BJ (cell line): Measurements from ENCODE around the gene FBXO34. TPM values are rescaled to one million over a fixed set of nuclear protein-coding genes. Genes with fewer than 3 reads are reported as not detected.
A peak's percentile ranks its signal among the peaks of the same experiment; 100 is the strongest.

Source experiments
- CTCF ChIA-PET: fragments of 350-600 bp; formaldehyde crosslinking; extraction: SDS; loops from one replicate; lab custom pipeline; 2021; ENCODE audit warnings: antibody characterized with exemption, inconsistent platforms; lab: Yijun Ruan, JAX
- POLR2A ChIA-PET: fragments of 300-600 bp; sonication (Branson Sonifier 250); formaldehyde crosslinking; extraction: SDS; loops from one replicate; lab custom pipeline; 2021; ENCODE audit warnings: antibody characterized with exemption; lab: Charles Lee
- DNase-seq: peaks from one replicate; pipeline ENCODE4 v3.0.0-alpha.2; 2011; ENCODE audit warnings: low read depth
- H3K27me3 ChIP-seq: 2 replicates; pipeline ENCODE4 v1.6.0; 2011; ENCODE audit warnings: low read length; ENCODE audit not compliant: control insufficient read depth, insufficient read depth
- H3K36me3 ChIP-seq: 2 replicates; pipeline ENCODE4 v1.5.1; 2011; ENCODE audit warnings: low read length; ENCODE audit not compliant: control insufficient read depth, insufficient read depth
- H3K4me3 ChIP-seq: 2 replicates; pipeline ENCODE4 v1.5.1; 2011; ENCODE audit warnings: low read depth, mild to moderate bottlenecking, control low read depth, low read length
- CTCF ChIP-seq: IDR thresholded peaks from 2 replicates; pipeline ENCODE4 v1.5.1; 2011; ENCODE audit warnings: low read depth, mild to moderate bottlenecking, control low read depth, inconsistent platforms, low read length, moderate library complexity; ENCODE audit not compliant: insufficient read depth
- polyA plus RNA-seq: library from polyadenylated mRNA; depleted of rRNA; stranded (reverse); fragments of >200 nt; gene quantifications from 2 replicates; pipeline ENCODE4 v1.2.3, GENCODE V29; 2011; rRNA removed
- small RNA-seq: library from RNA; depleted of rRNA; stranded (forward); fragments of <200 nt; gene quantifications from one replicate; pipeline ENCODE3, GENCODE V24; 2012; ENCODE audit warnings: low replicate concordance, low read depth; ENCODE audit not compliant: insufficient read length

FBXO34 gene
- polyA plus RNA-seq, 1 experiment, result 15.0 TPM

DNA sequence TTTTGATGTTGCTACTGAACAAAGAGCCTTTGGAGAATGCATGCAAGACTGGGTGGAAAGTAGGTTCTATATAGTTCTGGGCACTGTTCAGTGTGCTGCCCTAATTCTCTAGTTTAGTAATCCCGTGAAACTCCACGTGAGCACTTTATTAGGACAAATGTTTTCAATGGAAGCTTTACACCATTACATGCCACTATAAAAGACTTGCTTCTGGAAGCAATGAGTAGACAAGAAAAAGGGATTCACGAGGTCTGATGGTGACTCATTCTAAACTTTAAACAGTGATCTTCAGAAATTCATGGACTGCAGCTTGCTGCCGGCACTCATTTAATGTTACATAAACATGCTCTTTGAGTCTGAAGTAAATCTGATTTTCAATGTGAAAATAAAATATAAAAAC is 118.1 kb downstream of the FBXO34 start:
- ChIA-PET POLR2A (no interaction called here), CTCF (interaction anchor here (0.5 to 1.5 kb wide), 3 partner anchors 9 to 17 kb away, joined by 3 to 4 read pairs (median 3); no protein-coding TSS in a partner anchor)
- Histone ChIP-seq H3K27me3 (no peaks in the 10 kb centered on the region), H3K4me3 (no peak overlapping the region), H3K36me3 (peaks cover 5% of the 10 kb centered on the region; the same call in 1 of the 2 replicates)
- peak; percentile 84 for DNase-seq
- TF ChIP-seq CTCF, result no peak

- Histone ChIP-seq H3K4me3 (no peak overlapping the region), H3K36me3 (peaks cover 4% of the 10 kb centered on the region; the same call in 1 of the 2 replicates), H3K27me3 (no peaks in the 10 kb centered on the region)
- ChIA-PET CTCF (no interaction called here), POLR2A (no interaction called here)
- TF ChIP-seq CTCF, result no peak
- peak; percentile 91 for DNase-seq
Observed at GRCh38 chr14:55398679-55399078, 127.5 kb downstream of the FBXO34 start.

- Histone ChIP-seq H3K27me3 (no peaks in the 10 kb centered on the region), H3K4me3 (no peak overlapping the region), H3K36me3 (peaks cover 4% of the 10 kb centered on the region; the same call in 1 of the 2 replicates)
- TF ChIP-seq CTCF, result no peak
- CTCF ChIA-PET, result no interaction called here
- POLR2A ChIA-PET, result no interaction called here
- no peak for DNase-seq
Observed at GRCh38 chr14:55399183-55399582, 128.0 kb downstream of the FBXO34 start.

DNA sequence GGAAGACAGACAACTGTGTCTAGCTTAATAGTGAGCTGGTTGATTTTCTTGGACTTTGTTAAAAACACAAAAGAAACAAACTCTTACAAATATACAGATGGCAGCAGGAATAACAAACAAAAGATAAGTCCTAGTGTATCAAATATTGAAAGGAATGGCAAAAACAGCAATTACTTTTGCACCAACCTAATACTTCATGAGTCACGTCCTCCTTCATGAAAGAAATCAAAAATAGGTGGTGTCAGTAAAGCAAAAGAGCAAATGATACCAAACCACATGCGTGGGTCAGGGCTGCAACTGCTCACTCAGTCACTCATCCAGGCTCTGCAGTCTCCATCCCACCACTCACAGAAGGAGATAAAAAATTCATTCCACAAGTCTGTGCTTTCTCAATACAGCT is 128.6 kb downstream of the FBXO34 start:
- DNase-seq, result no peak
- Histone ChIP-seq H3K27me3 (no peaks in the 10 kb centered on the region), H3K36me3 (peaks cover 4% of the 10 kb centered on the region; the same call in 1 of the 2 replicates), H3K4me3 (no peak overlapping the region)
- TF ChIP-seq CTCF, result no peak
- ChIA-PET CTCF (no interaction called here), POLR2A (no interaction called here)

DNA sequence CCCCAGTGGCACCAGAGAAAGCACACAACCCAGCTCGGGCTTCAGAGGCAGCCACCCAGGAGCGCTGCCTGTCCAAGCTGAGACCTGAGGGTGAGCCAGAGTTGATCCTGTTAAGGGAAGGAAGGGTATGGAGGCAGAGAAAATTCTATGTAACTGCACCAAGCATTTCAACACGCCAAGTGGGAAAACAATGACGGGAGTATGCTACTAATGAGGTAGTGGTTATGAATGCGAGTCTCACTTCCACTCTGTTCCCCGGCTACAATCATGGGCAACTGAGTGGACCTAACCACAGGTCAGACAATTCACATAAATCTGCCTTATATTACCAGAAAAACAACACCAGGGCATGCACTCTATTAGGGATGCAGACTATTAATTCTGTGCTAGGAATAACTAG is 130.5 kb downstream of the FBXO34 start:
- CTCF ChIA-PET, result no interaction called here
- no peak for DNase-seq

More for the DNA sequence above, 130.5 kb downstream of the FBXO34 start:
- Histone ChIP-seq H3K36me3 (no peaks in the 10 kb centered on the region), H3K4me3 (no peak overlapping the region), H3K27me3 (no peaks in the 10 kb centered on the region)
- POLR2A ChIA-PET, result no interaction called here
- no peak for TF ChIP-seq CTCF

Small RNAs within 50 kb of the gene (small RNA-seq; reads per million reads assigned to genes)
- gene AL356801.1, result not detected

Other genes starting within 250 kb of the FBXO34 start
- gene WDHD1, start 244.3 kb upstream of the FBXO34 start, polyA plus RNA-seq, result 2.6 and 5.4 TPM in 2 replicates
- 3.0 and 6.2 TPM in 2 replicates for gene SOCS4, start 244.2 kb upstream of the FBXO34 start, polyA plus RNA-seq
- gene MAPK1IP1L, start 219.8 kb upstream of the FBXO34 start, polyA plus RNA-seq, result 56.4 and 90.0 TPM in 2 replicates
- 182 and 197 TPM in 2 replicates for gene LGALS3, start 142.2 kb upstream of the FBXO34 start, polyA plus RNA-seq
- 8.9 and 18.3 TPM in 2 replicates for gene DLGAP5, start 79.8 kb upstream of the FBXO34 start, polyA plus RNA-seq
- 9.2 and 13.2 TPM in 2 replicates for gene ATG14, start 140.4 kb downstream of the FBXO34 start, polyA plus RNA-seq
- not detected in 2 replicates for gene TBPL2, start 169.2 kb downstream of the FBXO34 start, polyA plus RNA-seq